SH-SY5Y (cell line): ENCODE results near the gene LYL1.

Experiments
- GATA2 ChIP-seq: IDR thresholded peaks from 2 replicates; pipeline ENCODE4 v1.6.1; 2011; ENCODE audit warnings: mild to moderate bottlenecking, low read depth, low read length
- GATA3 ChIP-seq: IDR thresholded peaks from 2 replicates; pipeline ENCODE4 v1.6.1; 2011; ENCODE audit warnings: low read depth, mild to moderate bottlenecking, low read length, moderate library complexity

- TF ChIP-seq GATA2 (no peak), GATA3 (no peak)
Observed at GRCh38 chr19:13058951-13059660, 43.6 kb downstream of the LYL1 start.
